GM19467 (cell line): Measurements from ENCODE around the gene RGS11.
"Not testable (repeated sequence)": the region's sequence is repeated elsewhere in the genome, so short reads cannot be mapped to it uniquely, and the experiment has no call there.

ENCODE experiments used
- ATAC-seq: cut with Tn5 transposase; IDR thresholded peaks from one replicate; pipeline ENCODE4 v1.9.1; 2021; ENCODE audit warnings: mild to moderate bottlenecking, moderate library complexity; ENCODE audit not compliant: unreplicated experiment

RGS11 gene

DNA sequence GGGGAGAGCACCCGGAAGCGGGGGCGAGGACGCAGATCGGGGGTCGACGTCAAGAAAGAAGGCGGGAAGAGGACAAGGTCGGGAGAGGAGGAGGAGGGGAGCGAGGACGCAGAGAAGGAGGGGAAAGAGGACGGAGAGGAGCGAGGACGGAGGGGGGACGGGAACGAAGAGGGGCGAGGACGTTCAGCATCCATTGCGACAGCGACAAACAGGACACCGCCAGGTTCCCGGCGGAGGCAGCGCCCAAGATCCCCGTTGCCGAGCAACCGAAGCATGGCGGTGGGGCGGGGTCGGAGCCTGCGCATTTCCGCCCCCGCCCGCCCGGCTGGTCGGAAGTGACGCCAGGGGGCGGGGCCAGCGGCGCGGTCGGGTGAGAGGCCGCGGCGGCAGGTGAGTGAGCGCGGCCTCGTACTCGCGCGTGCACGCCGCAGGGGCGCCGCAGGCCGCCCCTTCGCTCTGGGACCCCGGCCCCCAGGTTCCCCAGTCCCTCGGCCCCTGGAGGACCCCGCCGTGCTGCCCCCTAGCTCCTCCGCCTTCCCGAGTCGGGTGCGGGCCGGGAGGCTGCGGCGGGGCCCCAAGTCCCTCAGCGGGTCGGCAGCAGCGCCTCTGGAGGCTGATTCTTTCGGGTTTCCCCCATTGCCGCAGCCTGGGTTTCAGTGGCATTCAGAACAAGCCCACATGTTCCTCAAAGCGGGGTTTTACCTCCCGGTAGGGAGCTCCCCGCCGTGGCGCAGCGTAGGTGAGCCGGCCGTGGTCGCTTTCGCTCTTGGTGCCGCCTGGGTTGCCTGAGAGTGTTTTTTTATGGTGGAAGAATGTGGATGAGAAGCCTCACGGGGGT is 41.1 kb downstream of the RGS11 start, which contains the start of gene FAM234A:
Gene FAM234A (plus strand): TSS at position 354 of the 838 bp plus-strand sequence. CDS start 19,593 bp downstream, outside the sequence.
- peak; percentile 82 for ATAC-seq

GRCh38 chr16:230949-231348 is 44.8 kb downstream of the RGS11 start:
- no peak for ATAC-seq

GRCh38 chr16:230351-230750 is 45.4 kb downstream of the RGS11 start:
- ATAC-seq, result not testable (repeated sequence)

DNA sequence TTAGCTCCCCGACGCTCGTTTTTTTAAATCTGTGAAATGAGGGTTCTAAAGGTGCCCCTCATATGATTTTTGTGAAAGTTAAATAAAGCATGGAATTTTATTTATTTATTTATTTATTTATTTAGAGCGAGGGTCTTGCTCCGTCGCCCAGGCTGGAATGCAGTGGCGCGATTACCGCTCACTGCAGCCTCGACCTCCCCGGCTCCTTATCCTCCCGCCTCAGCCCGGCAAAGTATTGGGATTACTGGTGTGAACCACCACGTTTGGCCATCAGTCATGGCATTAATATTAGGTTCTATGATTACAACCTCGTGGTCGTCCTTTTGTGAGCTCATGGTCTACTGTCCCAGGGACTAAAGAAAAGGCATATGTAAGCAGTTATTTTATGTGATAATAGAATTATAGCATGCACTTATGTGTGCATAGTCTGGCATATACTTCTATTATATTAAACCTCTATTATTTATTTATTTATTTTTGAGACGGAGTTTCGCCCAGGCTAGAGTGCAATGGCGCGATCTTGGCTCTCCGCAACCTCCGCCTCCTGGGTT is 45.9 kb downstream of the RGS11 start:
- ATAC-seq, result no peak

DNA sequence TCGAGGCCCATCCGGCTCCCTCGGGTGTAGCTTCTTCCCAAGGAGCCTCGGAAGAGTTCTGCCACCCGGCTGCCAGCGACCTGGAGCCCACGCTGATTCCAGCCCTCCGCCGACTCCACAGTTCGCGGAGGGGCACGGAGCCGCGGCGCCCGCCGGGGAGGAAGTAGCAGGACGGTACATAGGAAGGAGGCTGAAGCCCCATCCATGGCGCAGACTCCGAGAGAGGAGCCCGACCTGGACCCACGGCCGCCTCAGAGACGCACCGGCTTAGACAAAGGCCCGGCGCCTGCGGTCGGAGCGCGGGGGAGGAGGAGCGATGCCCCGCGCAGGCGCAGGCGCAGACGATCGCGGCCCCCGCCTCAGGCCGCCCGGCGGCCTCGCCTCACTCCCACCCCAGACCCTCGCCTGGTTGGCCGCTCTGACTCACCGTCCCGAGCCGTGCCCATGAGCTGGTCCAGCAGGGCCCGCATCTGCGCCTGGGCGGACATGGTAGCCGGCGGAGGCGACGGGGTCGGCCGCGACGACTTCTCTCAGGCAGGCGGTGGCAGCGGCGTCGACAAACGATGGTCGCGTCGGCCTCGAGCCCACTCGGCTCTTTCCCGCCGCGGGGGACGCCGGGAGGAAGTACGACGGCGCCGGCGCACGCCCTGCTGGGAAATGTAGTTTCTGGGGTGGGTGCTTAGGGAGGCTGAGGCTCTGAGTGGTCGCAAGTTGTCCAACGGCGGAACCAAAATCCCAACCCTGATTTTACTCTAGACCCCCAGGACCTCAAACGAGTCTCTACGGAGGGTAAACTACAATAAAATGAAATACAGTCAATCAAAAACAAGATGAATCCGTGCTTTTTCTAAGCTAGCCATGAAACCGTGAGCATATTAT is 46.7 kb downstream of the RGS11 start, which contains the start of gene LUC7L:
Gene LUC7L (minus strand): TSS at position 598 of the 879 bp plus-strand sequence. CDS start 110 bp downstream, at position 488.
- peak; percentile 60 for ATAC-seq

GRCh38 chr16:228151-228851 is 47.4 kb downstream of the RGS11 start:
- ATAC-seq, result no peak

DNA sequence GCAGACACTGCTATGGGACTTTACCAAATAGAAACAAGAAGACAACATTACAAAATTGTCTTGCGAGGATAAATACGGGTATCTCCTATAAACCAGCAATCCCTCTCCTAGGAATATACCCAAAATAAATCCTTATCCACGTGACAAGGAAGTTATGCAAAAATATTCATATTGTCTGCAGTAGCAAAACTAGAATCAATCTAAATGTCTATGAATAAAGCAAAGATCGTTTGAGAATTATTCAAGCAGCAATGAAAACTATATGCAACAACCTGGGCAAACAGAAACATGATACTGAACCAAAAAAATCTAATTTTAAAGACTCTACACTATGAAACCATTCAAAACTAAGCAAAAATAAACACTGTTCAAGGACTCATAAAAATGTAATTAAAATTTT is 55.7 kb downstream of the RGS11 start:
- ATAC-seq, result no peak
